ENCODE measurements around the gene ARMC8. TPM values are rescaled to one million over a fixed set of nuclear protein-coding genes. Genes with fewer than 3 reads are reported as not detected.

Gene ARMC8
- total and polyA plus RNA-seq, 12 donors = 17.3 to 103 (median 42.5) TPM

DNA sequence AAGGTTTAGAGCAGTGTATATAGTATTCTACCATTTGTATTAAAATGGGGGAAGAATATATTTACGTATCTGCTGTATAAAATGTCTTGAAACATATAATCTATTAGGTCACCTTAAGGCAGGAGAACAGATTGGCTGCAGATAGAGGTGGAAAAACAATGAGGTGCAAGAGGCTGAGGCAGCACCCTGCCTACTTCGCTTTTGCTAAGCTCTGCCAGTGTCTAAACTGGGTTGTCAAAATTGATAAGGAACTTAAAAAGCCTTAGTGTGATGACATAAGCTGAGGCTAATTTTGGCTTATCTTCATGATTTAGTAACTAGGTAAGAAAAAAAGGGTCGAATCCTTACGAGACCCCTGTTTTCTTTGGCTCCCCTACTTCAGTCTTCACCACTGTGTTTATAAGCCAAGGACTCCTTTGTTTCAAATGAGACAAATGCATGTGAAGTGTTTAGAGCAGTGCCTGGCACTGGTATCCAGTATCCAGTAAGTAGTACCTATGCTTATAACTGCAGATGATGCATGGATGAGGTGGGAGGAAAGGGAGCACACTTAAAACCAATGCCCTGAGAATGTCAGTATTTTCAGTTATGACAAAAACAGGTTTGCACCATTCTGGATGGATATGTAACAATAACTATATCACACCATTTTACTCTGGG lies 45.7 kb downstream of the ARMC8 start:
- H3K4me1 ChIP-seq (replicated peaks in 1 of 2) = no peaks in the 10 kb centered on the region
- intact Hi-C loops (cut with DNase I) = no loop called here
- H3K4me3 ChIP-seq = no peak overlapping the region
- TF ChIP-seq CTCF (IDR thresholded peaks at IDR 0.05) (no peak), POLR2A (IDR thresholded peaks at IDR 0.05) (no peak)
- no peaks in the 10 kb centered on the region for H3K9me3 ChIP-seq (replicated peaks in 1 of 3)
- no peak overlapping the region for H3K27ac ChIP-seq
- H3K36me3 ChIP-seq (replicated peaks in 1 of 2) = peaks cover 0 to 48% of the 10 kb centered on the region in 2 donors
- 80 to 86% (median 86%) methylated on average over 4 of the region's 4 CpGs for whole genome bisulfite sequencing, 4 donors
- DNase-seq = no peak
- no peaks in the 10 kb centered on the region for H3K27me3 ChIP-seq

- intact Hi-C loops (cut with DNase I) = no loop called here
- 91 to 94% (median 93%) methylated on average over 5 of the region's 5 CpGs for WGBS, 4 donors
These were observed 47.5 kb downstream of the ARMC8 start for GRCh38 chr3:138234401-138235179.

DNA sequence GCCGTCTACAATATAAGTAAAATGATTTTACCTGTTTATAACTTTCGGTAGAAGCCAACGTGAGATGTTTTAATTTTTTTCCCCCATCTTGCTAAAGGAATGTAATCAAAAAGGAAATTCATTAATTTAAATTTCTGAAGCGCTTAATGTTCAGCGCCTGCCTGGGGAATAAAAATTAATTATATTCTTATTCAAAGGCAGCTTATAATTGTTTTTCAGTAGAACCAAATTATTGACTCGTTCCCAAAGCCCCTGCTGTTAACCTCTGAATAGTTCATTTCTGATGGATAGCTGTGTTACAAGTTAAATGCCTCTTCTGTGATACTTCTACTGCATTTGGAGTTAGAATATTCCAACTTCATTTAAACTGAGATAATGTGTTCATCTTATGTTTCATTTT lies 51.6 kb downstream of the ARMC8 start:
- Histone ChIP-seq H3K4me1 (replicated peaks in 1 of 2) (no peaks in the 10 kb centered on the region), H3K27me3 (no peaks in the 10 kb centered on the region), H3K36me3 (replicated peaks in 1 of 2) (peaks cover 0 to 47% of the 10 kb centered on the region in 2 donors), H3K27ac (no peak overlapping the region), H3K9me3 (replicated peaks in 1 of 3) (no peaks in the 10 kb centered on the region), H3K4me3 (no peak overlapping the region)
- 90 to 94% (median 93%) methylated on average over 6 of the region's 6 CpGs for WGBS, 4 donors
- DNase-seq = no peak
- intact Hi-C loops (cut with DNase I) = no loop called here
- no peak for TF ChIP-seq CTCF (IDR thresholded peaks at IDR 0.05)

More at GRCh38 chr3:138234401-138235179, 47.5 kb downstream of the ARMC8 start:
- no peaks in the 10 kb centered on the region for H3K27me3 ChIP-seq
- no peak overlapping the region for H3K27ac ChIP-seq
- no peak for DNase-seq
- TF ChIP-seq CTCF (IDR thresholded peaks at IDR 0.05) (no peak), POLR2A (IDR thresholded peaks at IDR 0.05) (no peak)
- no peaks in the 10 kb centered on the region for H3K9me3 ChIP-seq (replicated peaks in 1 of 3)
- H3K4me3 ChIP-seq = no peak overlapping the region
- H3K4me1 ChIP-seq (replicated peaks in 1 of 2) = no peaks in the 10 kb centered on the region
- H3K36me3 ChIP-seq (replicated peaks in 1 of 2) = peaks cover 0 to 59% of the 10 kb centered on the region in 2 donors

DNA sequence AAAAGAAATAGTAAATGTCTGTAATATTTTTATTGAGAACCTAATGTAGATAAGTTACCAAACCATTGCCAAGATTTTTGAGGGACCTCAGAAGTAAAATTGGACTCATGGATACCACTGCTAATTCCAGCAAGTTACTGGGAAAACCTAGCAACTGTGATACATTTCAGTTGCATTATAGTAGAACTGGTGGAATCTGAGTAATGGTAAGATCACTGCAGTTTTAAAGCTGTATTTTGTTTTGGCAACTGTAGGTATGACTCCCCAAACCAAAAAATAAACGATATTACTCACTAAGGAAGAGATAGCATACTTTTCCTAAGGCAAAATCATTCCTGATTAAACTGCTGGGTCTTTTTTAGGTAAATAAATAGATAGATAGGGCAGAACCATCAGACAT lies 54.0 kb downstream of the ARMC8 start:
- 70 to 91% (median 83%) methylated on average over 1 of the region's 1 CpG for WGBS, 4 donors
- H3K4me1 ChIP-seq (replicated peaks in 1 of 2) = no peaks in the 10 kb centered on the region
- no peak for DNase-seq
- H3K4me3 ChIP-seq = no peak overlapping the region
- intact Hi-C loops (cut with DNase I) = no loop called here
- H3K27me3 ChIP-seq = no peaks in the 10 kb centered on the region
- H3K9me3 ChIP-seq (replicated peaks in 1 of 3) = no peaks in the 10 kb centered on the region
- no peak overlapping the region for H3K27ac ChIP-seq
- TF ChIP-seq POLR2A (IDR thresholded peaks at IDR 0.05) (no peak), CTCF (IDR thresholded peaks at IDR 0.05) (no peak)
- H3K36me3 ChIP-seq (replicated peaks in 1 of 2) = peaks cover 0 to 42% of the 10 kb centered on the region in 2 donors
